GM18499 (cell line): ENCODE results near the gene XAB2.

Source experiments
- ATAC-seq: cut with Tn5 transposase; IDR thresholded peaks from one replicate; pipeline ENCODE4 v1.9.1; 2021; ENCODE audit warnings: moderate number of reproducible peaks; ENCODE audit not compliant: insufficient read depth, unreplicated experiment

XAB2 gene

DNA sequence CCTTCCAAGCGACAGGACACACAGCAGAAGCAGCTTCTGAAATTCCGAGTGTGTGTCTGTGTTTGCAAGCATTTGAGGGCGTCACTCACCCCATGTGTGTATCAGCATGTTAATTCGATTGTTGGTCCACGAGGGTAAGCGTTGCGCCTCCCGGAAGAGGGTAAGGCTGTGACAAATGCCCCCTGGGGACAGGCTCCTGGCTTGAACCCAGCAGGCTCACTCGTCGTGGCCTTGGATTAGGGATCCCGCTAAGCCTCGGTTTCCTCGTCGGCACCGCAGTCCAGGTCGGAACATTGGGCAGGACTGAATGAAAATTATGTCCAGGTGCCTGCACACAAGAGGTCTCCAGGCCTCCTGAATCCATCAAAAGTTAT lies 7.0 kb upstream of the XAB2 start:
- no peak for ATAC-seq

DNA sequence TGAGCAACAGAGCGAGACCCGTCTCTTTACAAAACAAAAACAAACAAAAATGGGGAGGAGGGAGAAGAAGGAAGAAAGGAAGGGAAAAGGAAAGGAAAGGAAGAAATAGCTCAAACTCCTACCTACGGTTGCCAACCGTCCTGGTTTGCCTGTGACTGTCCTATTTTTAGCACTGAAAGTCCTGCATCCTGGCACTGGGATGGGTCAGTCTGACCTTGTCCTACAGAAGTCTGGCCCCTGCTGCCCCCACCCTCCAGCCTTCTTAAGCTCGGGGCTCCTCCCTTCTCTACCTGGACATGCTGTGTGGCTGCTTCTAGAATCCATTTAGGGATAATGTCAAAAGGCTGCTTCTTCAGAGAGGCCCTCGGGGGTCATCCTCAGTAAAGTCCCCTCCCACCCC lies 6.3 kb upstream of the XAB2 start:
- ATAC-seq = no peak

DNA sequence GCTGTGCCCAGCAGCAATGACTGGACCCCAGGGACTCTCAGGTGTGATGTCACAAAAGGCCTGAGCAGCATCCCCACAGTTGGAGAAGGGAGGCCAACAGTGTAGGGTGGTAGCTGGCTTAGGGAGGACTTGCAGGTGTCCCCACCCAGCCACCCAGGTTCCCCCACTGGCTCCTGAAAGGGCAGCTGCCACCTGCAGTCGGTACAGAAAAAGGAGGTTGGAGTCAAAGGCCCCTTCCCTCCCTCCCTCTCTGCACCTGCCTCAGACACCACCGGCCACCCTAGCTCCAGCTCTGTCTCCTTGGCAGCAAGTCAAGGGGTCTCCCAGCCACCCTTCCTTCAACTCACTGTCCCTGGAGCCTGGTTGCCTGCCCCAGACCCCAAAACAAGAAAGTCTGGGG lies 4.4 kb upstream of the XAB2 start, which contains the start of gene PCP2:
Gene PCP2, minus strand, starts transcription at position 22 of the 400 bp plus-strand sequence. CDS start 262 bp downstream, outside the sequence.
- no peak for ATAC-seq

DNA sequence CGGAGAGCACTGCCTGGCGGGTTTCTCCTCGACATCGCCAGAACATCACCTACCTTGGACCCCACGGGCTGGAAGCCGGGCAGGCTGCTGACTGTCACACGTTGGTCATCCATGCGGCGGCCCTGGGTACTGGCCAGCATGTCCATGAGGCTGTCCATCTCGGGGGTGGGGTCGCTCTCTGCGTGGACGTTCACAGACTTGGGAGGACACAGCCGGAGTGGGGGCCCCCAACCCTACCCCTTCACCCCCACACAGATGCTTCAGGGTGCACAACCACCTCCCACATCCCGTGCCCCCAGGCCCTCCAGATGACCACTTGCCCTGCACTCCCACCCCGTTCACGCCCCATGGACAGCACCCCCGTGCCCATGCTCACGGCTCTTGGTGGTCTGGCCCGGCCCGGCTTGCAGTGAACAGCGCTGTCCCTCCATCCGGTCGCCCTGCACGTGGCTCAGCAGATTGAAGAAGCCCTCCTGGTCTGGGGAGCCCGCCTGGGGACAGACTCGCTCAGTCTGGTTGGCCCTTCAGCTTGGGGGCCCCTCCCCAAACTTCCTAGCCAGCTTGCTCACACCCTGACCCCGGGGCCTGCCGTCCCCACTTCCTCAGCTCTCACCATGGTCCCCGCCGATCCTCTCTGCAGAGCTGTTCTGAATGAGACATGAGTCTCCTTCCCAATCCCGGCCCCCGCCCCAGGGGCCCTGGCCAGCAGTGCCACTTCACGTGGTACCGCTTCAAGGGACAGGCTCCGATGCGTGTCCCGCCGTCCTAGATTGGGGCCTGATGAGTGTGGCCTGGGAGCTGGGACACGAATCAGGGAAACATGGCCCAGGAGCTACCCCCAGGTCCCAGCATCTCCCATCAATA lies 3.2 kb upstream of the XAB2 start:
- ATAC-seq = no peak

DNA sequence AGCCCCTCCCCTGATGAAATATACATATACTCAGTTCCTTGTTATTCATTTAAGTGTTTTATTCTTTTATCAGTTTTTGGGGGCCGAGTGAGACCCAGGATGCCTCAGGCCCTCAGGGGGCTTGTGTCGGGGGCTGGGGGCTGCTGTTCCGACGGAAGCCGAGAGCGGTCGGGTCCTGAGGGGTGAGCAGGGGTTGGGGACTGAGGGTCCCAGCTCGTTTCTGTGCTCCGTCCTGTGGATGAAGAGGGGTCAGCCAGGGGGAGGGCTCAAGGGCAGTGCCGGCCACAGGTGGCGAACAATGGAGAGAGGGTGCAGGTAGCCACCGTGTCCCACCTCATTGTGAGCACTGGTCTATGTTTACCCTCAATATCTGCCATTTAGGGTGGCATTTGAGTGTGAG lies 2.2 kb upstream of the XAB2 start:
- no peak for ATAC-seq

DNA sequence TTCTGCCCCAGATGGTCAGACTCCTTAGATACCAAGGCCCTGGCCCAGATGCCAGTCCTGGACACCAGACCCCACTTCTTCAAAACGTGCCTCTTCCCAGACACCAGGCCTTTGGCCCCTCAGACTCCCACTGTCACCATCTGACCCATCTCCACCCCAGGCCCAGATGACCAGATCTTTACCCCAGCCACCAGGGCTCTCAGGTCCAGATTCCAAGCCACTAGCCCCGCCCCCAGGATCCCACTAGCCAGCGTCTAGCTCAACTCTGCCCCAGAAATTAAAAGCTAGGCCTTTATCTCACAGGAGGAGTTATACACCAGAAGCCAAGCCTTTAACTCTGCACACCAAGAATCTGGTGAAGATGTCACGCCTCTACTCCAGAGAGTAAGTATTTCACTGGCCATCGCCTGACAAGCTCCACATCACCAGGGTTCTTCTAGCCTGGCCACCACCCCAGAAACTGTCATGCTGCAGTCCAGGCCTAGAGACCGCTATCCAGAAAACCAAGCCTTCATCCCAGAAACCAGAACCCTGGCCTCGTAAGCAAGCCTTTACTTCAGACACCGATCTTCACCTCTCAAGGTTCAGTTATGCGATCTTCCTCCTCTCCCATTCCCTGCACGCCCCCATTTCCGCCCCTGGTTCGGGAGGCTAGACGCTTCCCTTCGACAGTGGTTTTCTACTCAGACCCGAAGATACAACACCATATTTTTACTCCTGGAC lies 595 bp downstream of the XAB2 start:
- no peak for ATAC-seq

DNA sequence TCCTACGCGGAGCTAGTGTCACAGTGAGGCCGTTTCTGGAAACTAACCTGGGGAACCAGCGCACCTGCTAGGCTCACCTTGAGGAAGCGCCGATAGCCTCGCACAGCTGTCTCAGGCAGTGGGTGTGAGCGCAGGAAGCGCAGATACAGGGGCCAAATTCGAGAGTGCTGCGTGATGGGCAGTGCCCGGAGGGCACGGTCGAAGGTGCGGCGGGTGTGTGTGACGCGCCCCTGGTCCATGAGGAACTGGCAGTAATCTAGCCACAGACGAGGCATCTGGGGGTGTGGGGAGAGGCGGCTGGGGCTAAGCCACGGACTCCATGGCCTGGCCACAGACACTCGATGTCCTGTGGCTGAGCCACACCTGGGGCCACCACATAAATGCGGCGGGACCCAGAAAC lies 2.2 kb downstream of the XAB2 start:
- ATAC-seq = no peak

DNA sequence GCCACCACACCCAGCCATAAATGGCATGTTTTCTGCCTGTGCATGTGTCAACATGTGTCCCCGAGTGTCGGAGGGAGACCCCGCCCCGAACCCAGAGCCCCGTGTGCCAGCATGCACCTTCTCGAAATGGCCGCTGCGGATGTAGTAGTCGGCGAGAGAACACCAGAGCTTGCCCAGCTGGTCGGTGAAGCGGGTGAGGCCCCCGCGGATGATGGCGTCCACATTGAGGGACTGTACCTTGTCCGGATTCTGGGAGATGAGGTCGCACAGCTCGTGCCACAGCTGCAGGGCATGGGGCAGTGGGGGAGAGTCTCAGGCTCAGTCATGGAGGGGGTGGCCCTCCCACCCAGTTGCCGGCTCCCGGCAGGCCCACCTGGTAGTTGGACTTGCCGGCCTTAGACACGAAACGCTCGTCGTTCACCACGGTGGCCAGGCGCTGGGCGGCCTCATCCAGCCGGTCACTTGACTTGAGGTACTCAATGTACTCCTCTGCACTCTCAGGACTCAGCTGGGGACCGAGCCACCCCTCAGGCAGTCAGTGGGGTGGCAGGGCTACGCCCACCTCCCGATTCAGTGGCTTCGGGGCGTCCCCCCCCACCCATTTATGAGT lies 3.5 kb downstream of the XAB2 start:
- ATAC-seq = no peak

DNA sequence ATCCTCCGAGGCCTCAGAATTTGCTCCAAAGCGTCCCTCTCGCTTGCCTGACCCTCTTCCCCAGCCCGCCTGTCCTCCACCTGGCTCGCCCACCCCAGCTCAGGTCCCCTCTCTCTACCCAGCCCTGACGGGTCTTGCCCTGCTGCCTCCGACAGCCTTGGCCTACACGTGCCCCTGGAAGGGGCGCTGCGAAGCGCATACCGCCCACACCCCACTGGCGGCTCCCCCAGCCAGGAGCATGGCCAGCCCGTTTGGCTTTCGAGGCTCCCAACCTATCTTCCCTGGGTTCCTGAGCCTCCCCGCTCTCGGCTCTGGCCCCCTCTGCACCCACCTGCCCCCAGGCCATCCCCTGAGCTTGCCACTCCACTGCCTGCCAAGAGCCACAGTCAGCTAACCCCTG lies 4.5 kb downstream of the XAB2 start:
- ATAC-seq = no peak

DNA sequence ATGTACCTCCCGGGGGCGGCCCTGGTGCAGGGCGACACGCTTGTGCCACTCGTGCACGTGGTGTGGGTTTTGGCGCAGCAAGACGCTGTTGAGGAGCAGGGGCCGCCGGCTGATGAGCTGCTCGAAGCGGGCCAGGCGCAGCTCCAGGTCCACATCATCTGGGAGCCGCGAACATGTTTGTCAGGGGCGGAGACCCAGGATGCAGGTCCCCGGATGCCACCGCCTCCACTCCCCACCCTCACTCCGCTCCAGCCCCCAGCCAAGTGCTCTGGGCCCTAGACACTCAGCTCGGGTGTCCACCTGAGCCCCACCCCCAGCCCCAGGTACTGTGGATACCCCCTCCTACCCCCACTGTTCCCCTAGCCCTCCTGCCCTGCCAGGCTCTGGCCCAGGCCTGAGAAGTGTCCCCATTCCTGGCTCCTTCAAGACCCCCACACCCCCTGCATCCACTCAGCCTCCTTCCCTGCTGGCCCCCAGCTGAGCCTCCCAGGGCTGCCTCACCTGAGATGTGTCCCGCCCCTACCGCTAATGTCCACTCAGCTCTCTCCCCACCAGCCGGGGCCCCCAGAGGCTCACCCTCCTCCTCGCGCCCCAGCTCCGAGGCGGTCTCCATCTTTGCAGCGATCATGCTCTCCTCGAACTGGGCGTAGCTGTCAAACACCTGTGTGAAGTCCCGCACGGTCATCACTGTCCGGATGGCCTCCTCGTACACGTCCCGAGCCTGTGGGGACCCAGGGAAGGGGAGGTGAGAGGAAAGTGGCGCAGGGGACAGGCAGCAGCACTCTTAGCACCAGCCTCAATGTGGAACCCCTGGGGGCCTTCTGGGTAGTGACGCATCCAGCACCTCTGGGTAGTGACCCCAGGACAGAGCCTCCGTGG lies 5.4 kb downstream of the XAB2 start:
- no peak for ATAC-seq

DNA sequence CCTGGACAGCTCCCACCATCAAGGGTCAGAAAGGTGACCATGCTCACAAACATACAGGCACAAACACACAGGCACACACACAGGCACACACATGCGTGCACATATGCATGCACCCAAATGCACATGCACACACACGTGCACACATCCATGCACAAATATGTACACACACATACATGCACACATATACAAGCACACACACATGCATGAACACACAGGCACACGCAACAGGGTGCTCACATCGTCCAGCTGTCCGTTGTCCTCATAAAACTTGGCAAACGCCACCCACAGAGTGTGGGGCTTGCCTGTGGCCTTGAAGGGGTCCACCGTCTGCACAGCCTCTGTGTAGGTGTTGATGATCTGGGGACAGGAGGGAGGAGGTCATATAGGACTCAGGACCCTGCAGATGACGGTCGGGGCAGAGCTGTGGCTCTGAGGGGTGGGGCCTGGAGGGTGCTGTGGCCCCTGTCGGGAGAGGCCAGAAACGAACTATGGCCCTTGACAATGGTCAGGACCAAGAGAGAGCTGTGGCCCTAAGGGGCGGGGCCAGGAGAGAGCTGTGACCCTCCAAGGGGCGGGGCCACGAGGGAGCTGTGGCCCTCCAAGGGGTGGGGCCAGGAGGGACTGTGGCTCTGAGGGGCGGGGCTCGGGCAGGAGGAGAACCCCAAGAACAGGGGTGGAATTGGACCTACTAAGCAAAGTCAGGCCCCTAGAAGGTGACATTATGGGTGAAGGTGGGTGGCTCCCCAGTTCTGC lies 6.2 kb downstream of the XAB2 start:
- no peak for ATAC-seq

DNA sequence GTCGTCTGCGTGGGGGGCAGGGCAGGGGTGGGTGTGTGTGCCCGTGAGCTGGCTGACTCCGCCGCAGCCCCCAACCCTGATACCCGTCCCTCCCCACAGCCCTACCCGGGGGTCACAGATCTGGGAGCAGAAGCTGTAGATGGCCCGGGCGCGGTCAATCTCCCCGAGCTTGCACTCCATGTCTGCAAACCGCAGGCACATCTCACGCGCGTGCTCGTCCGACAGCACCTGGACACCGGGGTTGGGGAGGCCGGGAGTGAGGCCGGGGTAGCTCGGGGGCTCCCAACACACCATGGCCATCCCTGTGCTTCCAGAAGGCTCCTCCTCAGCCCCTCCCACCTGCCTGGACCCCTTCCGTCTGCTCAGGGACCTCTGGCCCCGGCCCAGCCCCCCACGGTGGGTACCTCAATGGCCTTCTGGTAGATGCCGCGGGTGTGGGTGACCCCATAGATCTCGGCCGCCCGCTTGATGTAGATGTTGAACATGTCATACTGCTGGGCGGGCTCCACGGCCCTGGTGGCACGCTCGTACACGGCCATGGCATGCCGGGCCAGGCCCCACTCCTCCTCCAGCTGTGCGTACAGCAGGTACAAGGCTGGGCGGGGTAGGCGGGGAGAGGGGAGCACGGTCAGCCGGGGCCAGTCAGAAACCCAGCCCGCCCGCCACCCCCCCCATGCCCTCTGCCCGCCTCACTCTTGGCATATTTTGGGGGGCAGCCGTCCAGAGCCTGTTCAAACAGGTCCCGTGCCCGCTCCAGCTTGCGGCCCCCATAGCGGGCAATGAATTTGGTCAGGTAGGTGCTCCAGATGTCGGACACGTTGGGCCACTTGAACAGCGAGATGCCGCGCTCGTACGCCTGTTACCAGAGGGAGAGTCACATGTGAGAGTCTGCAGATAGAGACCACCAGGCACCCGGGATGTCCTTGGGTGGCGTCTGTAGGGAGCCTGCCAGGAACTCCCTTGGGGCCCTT lies 8.6 kb downstream of the XAB2 start:
- ATAC-seq = no peak

DNA sequence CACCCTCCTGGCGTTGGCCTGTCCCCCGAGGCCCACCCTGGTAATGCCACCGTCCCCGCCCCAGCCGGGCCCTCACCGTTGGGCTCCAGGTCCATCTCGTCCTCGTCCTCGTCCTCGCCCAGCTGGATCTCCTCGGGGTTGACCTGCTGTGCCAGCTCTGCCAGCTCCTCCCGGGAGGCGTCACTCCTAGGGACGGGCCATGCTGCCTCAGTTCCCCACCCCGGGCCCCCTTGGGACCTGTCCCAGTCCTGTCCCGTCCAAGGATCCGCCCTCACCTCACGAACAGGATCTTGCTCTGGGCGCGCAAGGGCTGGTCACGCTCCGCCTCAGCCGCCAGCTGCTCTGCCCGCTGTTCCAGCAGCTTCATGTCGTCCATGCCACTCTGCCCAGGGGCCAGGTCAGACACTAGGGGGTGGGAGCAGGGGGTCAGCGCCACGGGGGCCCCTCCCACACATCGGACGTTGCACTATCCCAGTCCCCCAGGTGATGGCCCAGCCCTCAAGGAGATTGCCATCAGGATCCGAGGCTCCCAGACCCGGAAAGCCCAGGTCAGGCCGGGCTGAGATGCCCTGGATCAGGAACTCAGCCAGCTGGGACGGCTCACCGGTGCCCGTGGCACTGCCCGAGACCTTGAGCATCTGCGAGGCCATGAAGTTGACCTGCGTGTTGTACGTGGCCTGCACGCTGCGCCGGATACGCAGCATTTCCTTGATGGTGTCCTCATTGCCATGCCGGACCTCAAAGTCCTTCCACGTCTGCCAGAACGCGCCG lies 9.5 kb downstream of the XAB2 start:
- ATAC-seq = no peak

DNA sequence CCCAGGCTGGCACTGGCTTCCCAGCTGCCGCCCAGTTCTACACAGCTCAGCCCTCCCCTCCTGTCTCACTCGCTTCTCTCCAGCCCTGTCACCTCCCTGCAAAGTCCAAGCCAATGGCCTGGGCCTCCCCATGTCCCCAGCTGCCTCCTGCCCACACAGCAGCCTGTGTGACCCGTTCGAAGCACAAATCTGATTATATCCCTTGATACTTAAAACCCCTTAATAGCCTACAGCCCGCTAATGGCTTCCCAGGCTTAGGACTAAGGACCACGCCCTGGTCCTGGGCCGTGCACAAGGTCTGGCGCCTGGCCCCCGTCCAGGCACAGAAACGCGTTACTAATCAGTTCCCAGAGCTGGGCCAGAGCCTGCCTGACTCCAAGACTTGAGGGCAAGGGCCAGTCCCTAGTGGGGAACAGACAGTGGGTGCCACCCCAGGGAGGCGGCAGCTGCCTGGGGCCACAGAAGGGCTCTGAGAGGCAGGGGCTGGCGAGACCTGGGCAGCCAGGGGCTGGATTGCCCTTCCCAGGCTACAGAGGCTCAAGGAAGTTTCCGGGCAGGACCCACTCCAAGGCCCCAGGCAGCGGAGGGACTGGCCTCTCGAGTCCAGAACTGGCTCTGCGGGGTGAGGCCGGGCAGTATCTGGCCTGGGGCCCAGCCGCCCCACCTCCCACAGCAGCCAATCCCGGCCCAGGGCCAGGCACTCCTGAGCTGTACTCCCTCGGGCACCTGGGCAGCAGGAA lies 10.4 kb downstream of the XAB2 start:
- no peak for ATAC-seq

DNA sequence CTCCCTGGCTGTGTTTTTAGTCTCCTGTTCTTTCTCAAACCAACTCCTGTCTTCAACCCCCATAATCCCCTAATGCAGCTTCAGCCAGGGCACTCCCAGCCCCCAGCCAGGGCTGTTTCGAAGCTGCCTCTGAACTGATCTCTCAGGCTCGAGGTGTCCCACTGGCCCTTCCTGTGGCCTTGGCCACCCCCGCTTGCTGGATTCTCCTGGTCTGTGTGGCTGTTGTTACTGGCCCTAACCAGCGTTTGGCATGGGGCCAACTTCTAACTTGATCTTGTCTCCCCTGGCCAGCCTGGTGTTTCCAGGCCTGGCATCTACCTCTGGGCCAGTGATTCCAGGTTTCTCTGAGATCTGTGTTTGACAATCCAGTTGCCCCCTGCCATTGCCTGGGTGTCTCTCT lies 11.0 kb downstream of the XAB2 start:
- no peak for ATAC-seq

DNA sequence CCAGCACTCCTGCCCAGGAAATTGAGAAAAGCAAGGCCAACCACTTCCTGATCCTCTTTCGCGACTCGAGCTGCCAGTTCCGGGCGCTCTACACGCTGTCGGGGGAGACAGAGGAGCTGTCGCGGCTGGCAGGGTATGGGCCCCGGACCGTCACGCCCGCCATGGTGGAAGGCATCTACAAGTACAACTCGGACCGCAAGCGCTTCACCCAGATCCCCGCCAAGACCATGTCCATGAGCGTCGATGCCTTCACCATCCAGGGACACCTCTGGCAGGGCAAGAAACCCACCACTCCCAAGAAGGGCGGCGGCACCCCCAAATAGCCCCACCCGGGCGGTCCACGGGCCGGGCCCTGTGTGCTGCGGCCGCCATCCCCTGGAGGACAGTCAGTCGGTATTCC lies 11.6 kb downstream of the XAB2 start:
- ATAC-seq = no peak

DNA sequence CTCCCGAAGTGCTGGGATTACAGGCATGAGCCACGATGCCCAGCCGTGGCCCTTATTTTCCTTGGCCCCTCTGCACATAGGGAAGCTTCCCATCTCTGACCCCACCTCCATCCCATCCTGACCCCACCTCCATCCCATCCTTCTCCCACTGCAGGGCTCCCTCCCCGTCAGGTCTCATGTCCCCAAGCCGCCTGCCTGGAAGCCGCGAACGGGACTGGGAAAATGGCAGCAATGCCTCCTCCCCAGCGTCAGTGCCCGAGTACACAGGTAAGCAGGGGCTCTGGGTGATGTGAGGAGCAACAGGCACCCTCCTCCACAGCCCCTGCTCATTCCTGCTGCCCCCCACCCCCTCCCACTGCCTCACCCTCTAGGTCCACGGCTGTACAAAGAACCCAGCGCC lies 12.2 kb downstream of the XAB2 start:
- no peak for ATAC-seq
